ENCODE data around the gene GPATCH1.
"Not testable (repeated sequence)": the region's sequence is repeated elsewhere in the genome, so short reads cannot be mapped to it uniquely, and the experiment has no call there.

GPATCH1 gene

GRCh38 chr19:33158365-33158764 is 77.4 kb downstream of the GPATCH1 start:
- no peak for TF ChIP-seq CTCF (IDR thresholded peaks at IDR 0.05; ENCODE audit: insufficient read depth, low read depth, low read length, missing control alignments)
- H3K4me3 ChIP-seq (ENCODE audit: low read depth, low read length), result no peak overlapping the region
- no peak for DNase-seq (ENCODE audit: low read depth)

- H3K4me3 ChIP-seq (ENCODE audit: low read depth, low read length), result no peak overlapping the region
These were observed 78.2 kb downstream of the GPATCH1 start for GRCh38 chr19:33159149-33159548.

GRCh38 chr19:33159893-33160292 is 78.9 kb downstream of the GPATCH1 start:
- H3K4me3 ChIP-seq (ENCODE audit: low read depth, low read length), result no peak overlapping the region
- TF ChIP-seq CTCF (IDR thresholded peaks at IDR 0.05; ENCODE audit: insufficient read depth, low read depth, low read length, missing control alignments), result no peak

More at GRCh38 chr19:33159149-33159548, 78.2 kb downstream of the GPATCH1 start:
- no peak for TF ChIP-seq CTCF (IDR thresholded peaks at IDR 0.05; ENCODE audit: insufficient read depth, low read depth, low read length, missing control alignments)
- DNase-seq (ENCODE audit: low read depth), result no peak

DNA sequence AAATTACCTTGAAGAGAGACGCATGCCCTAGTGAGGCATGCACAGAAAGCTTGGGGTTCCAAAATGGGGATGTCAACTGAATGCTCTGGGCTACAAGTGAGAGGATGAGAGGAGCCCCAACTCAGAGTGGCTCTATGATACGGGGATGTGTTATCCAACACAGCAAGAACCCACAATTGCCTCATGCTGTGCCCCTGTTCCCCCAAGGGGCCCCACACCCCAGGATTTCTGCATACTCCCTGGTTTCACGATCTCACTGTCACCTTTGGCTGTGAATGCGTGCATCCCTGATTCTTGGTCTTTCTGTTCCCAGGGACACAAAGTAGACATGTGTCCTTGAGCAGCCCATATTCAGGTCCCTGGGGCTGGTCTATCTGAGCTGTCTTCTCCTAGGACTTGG is 80.2 kb downstream of the GPATCH1 start:
- no peak for TF ChIP-seq CTCF (IDR thresholded peaks at IDR 0.05; ENCODE audit: insufficient read depth, low read depth, low read length, missing control alignments)
- no peak for DNase-seq (ENCODE audit: low read depth)
- H3K4me3 ChIP-seq (ENCODE audit: low read depth, low read length), result no peak overlapping the region

More at GRCh38 chr19:33159893-33160292, 78.9 kb downstream of the GPATCH1 start:
- no peak for DNase-seq (ENCODE audit: low read depth)

GRCh38 chr19:33163481-33163880 is 82.5 kb downstream of the GPATCH1 start:
- H3K4me3 ChIP-seq (ENCODE audit: low read depth, low read length), result no peak overlapping the region
- DNase-seq (ENCODE audit: low read depth), result no peak
- TF ChIP-seq CTCF (IDR thresholded peaks at IDR 0.05; ENCODE audit: insufficient read depth, low read depth, low read length, missing control alignments), result no peak

DNA sequence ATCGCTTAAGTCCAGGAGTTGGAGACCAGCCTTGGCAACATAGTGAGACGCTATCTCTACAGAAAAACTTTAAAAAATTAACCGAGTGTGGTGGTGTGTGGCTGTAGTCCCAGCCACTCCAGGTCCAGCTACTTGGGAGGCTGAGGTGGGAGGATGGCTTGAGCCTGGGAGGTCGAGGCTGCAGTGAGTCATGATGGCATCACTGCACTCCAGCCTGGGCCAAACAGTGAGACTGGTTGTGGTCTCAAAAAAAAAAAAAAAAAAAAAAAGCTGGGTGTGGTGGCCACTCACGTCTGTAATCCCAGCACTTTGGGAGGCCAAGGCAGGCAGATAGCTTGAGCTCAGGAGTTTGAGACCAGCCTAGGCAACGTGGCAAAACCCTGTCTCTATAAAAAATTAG is 85.1 kb downstream of the GPATCH1 start:
- not testable (repeated sequence) for DNase-seq (ENCODE audit: low read depth); H3K4me3 ChIP-seq (ENCODE audit: low read depth, low read length)

- TF ChIP-seq CTCF (IDR thresholded peaks at IDR 0.05; ENCODE audit: insufficient read depth, low read depth, low read length, missing control alignments), result no peak
- no peak overlapping the region for H3K4me3 ChIP-seq (ENCODE audit: low read depth, low read length)
- no peak for DNase-seq (ENCODE audit: low read depth)
These were observed 86.5 kb downstream of the GPATCH1 start for GRCh38 chr19:33167438-33167837.
